Measurements from ENCODE around the gene SYNJ1. TPM values are rescaled to one million over a fixed set of nuclear protein-coding genes. Genes with fewer than 3 reads are reported as not detected.
A peak's percentile ranks its signal among the peaks of the same experiment; 100 is the strongest.

SYNJ1 gene
- total and polyA plus RNA-seq, 9 of the 15 experiments (the other 6 are each of a cell fraction or from before 2014, with no cell fraction given) = 2.4 to 10.6 (median 5.6) TPM

DNA sequence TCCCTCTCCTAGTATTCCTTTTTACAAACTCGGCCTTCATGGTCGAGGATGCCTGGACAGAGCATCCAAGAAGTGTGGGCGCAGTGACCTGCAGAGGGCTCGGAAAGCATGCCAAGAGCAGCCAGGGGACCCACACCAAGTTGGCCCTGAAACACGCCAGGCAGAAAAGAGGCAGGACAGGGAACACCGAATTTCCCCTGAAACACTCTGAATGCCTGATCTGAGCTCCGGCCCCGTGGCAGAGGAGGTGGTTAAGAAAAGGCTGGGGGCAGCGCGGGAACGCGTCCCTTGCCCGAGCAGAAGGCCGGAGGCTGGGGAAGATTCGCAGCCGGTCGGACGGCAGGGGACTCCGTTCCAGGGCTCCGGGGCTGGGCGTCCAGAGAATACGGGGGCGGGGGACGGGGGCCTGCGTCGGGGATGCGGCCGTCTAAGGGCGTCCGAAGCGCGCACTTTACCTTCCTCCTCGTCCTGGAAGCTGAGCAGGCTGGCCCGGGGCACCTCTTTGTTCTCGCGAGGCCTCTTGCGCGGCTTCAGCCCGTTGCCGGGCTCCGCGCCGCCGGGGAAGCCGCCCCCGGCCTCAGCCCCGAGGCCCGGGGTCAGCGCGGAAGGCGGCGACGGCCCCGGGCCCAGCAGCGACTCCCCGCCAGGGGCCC lies 43.2 kb upstream of the SYNJ1 start (continued):
- TF ChIP-seq, protein P1, sequence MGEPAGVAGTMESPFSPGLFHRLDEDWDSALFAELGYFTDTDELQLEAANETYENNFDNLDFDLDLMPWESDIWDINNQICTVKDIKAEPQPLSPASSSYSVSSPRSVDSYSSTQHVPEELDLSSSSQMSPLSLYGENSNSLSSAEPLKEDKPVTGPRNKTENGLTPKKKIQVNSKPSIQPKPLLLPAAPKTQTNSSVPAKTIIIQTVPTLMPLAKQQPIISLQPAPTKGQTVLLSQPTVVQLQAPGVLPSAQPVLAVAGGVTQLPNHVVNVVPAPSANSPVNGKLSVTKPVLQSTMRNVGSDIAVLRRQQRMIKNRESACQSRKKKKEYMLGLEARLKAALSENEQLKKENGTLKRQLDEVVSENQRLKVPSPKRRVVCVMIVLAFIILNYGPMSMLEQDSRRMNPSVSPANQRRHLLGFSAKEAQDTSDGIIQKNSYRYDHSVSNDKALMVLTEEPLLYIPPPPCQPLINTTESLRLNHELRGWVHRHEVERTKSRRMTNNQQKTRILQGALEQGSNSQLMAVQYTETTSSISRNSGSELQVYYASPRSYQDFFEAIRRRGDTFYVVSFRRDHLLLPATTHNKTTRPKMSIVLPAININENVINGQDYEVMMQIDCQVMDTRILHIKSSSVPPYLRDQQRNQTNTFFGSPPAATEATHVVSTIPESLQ (CRISPR knock-in tag; IDR thresholded peaks at IDR 0.05) = no peak; the same call in 1 of the 2 replicates
- TF ChIP-seq, protein P2, sequence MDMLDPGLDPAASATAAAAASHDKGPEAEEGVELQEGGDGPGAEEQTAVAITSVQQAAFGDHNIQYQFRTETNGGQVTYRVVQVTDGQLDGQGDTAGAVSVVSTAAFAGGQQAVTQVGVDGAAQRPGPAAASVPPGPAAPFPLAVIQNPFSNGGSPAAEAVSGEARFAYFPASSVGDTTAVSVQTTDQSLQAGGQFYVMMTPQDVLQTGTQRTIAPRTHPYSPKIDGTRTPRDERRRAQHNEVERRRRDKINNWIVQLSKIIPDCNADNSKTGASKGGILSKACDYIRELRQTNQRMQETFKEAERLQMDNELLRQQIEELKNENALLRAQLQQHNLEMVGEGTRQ (CRISPR knock-in tag; IDR thresholded peaks at IDR 0.05) = 0 out of 2 replicates have a peak, but pooled peaks have one; percentile 10
- TF ChIP-seq, protein P3, sequence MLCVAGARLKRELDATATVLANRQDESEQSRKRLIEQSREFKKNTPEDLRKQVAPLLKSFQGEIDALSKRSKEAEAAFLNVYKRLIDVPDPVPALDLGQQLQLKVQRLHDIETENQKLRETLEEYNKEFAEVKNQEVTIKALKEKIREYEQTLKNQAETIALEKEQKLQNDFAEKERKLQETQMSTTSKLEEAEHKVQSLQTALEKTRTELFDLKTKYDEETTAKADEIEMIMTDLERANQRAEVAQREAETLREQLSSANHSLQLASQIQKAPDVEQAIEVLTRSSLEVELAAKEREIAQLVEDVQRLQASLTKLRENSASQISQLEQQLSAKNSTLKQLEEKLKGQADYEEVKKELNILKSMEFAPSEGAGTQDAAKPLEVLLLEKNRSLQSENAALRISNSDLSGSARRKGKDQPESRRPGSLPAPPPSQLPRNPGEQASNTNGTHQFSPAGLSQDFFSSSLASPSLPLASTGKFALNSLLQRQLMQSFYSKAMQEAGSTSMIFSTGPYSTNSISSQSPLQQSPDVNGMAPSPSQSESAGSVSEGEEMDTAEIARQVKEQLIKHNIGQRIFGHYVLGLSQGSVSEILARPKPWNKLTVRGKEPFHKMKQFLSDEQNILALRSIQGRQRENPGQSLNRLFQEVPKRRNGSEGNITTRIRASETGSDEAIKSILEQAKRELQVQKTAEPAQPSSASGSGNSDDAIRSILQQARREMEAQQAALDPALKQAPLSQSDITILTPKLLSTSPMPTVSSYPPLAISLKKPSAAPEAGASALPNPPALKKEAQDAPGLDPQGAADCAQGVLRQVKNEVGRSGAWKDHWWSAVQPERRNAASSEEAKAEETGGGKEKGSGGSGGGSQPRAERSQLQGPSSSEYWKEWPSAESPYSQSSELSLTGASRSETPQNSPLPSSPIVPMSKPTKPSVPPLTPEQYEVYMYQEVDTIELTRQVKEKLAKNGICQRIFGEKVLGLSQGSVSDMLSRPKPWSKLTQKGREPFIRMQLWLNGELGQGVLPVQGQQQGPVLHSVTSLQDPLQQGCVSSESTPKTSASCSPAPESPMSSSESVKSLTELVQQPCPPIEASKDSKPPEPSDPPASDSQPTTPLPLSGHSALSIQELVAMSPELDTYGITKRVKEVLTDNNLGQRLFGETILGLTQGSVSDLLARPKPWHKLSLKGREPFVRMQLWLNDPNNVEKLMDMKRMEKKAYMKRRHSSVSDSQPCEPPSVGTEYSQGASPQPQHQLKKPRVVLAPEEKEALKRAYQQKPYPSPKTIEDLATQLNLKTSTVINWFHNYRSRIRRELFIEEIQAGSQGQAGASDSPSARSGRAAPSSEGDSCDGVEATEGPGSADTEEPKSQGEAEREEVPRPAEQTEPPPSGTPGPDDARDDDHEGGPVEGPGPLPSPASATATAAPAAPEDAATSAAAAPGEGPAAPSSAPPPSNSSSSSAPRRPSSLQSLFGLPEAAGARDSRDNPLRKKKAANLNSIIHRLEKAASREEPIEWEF (CRISPR knock-in tag; IDR thresholded peaks at IDR 0.05) = no peak
- TF ChIP-seq ZKSCAN1 (IDR thresholded peaks at IDR 0.05; ENCODE audit: low read depth, low read length) (no peak), STAG1 (CRISPR knock-in tag; IDR thresholded peaks at IDR 0.05; ENCODE audit: borderline replicate concordance) (no peak), NCOR1 (IDR thresholded peaks at IDR 0.05) (no peak), FOSL1 (tag; conservative IDR thresholded peaks at IDR 0.05) (no peak), HDAC2 (IDR thresholded peaks at IDR 0.05) (no peak), NFYB (IDR thresholded peaks at IDR 0.05; ENCODE audit: extremely low read depth, insufficient read length) (no peak), EGR1 (conservative IDR thresholded peaks at IDR 0.05) (peak; percentile 17; the same call in 1 of the 2 replicates), ZFP1 (CRISPR knock-in tag; IDR thresholded peaks at IDR 0.05) (no peak), MBD2 (IDR thresholded peaks at IDR 0.05; ENCODE audit: borderline replicate concordance, low read depth) (no peak), CBX8 (IDR thresholded peaks at IDR 0.05; ENCODE audit: borderline replicate concordance, extremely low read depth, low read depth, low read length, poor library complexity, severe bottlenecking) (no peak)
- TF ChIP-seq, protein P4, sequence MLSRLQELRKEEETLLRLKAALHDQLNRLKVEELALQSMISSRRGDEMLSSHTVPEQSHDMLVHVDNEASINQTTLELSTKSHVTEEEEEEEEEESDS (CRISPR knock-in tag; IDR thresholded peaks at IDR 0.05) = no peak
- TF ChIP-seq, protein P5, sequence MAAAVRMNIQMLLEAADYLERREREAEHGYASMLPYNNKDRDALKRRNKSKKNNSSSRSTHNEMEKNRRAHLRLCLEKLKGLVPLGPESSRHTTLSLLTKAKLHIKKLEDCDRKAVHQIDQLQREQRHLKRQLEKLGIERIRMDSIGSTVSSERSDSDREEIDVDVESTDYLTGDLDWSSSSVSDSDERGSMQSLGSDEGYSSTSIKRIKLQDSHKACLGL (CRISPR knock-in tag; IDR thresholded peaks at IDR 0.05; ENCODE audit: borderline replicate concordance, poor library complexity, severe bottlenecking) = no peak
- TF ChIP-seq, protein P6, sequence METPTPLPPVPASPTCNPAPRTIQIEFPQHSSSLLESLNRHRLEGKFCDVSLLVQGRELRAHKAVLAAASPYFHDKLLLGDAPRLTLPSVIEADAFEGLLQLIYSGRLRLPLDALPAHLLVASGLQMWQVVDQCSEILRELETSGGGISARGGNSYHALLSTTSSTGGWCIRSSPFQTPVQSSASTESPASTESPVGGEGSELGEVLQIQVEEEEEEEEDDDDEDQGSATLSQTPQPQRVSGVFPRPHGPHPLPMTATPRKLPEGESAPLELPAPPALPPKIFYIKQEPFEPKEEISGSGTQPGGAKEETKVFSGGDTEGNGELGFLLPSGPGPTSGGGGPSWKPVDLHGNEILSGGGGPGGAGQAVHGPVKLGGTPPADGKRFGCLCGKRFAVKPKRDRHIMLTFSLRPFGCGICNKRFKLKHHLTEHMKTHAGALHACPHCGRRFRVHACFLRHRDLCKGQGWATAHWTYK (CRISPR knock-in tag; IDR thresholded peaks at IDR 0.05) = no peak

Data from K562 (cell line).